Fibroblast of skin of right quadriceps (primary cell): ENCODE results near the gene RDH16.
"Not testable (repeated sequence)": the region's sequence is repeated elsewhere in the genome, so short reads cannot be mapped to it uniquely, and the experiment has no call there.

Experiments
- DNase-seq: peaks from one replicate; pipeline ENCODE4 v3.0.0-alpha.2; 2013

The RDH16 gene

DNA sequence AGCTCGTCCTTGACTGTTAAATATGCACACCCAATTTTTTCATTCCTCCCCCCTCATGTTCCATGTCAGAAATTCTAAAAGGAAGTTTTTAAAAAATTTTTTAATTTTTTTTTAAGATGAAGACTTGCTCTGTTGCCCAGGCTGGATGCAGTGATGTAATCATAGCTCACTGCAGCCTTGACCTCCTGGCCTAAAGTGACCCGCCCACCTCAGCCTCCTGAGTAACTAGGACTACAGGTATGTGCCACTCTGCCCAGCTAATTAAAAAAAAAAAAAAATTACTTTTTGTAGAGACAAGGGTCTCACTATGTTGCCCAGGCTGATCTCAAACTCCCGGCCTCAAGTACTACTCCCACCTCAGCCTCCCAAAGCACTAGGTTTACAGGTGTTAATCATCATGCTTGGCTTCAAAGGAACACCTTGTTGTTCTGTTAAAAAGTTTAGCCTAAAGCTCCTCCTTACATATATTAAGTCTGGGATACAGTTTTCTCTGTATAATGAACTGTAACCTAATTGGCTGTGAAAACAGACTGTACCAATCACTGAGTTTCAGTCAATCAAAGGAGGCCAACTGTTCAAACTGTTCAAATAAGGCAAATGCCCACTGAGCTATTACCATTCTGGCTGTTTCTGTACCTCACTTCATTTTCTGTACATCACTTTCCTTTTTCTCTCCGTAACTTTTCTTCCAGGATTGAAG is 41.0 kb downstream of the RDH16 start:
- DNase-seq: no peak

DNA sequence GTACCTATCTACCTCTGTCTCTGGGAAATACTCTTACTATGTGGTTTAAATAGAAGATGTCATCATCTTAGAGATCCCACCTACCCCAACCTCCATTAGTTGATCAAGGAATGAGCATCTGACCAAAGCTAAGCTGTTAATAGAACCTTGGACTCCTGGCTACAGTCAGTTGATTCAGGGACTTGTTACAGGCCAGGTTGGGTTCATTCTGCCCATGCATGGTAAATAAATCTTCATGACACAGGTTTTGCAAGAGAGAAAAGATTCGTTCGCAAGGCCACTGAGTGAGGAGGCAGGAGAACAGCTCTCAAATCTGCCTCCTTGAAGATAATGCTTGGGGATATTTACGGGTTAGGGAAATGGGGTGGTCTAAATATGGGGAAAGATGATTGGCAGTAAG is 42.7 kb downstream of the RDH16 start:
- no peak for DNase-seq

DNA sequence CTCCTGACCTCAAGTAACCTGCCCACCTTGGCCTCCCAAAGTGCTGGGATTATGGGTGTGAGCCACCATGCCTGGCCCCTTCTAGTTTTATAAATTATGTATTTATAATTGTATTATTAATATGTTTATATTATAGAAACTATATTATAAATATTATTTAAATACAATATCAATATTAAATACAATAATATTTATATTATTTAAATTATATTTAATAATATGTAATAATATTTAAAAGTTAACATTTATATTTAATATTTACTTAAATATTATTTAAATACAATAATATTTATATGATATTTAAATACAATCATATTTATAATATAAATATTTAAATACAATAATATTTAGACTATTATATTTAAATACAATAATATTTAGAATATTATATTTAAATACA is 43.2 kb downstream of the RDH16 start:
- DNase-seq: no peak

DNA sequence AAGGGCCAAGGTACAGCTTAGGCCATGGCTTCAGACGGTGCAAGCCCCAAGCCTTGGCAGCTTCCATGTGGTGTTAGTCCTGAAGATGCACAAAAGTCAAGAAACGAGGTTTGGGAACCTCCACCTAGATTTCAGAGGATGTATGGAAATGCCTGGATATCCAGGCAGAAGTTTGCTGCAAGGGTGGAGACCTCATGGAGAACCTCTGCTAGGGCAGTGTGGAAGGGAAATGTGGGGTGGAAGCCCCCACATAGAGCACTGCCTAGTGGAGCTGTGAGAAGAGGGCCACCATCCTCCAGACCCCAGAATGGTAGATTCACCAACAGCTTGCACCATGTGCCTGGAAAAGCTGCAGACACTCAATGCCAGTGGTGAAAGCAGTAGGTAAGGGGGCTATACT is 48.0 kb downstream of the RDH16 start:
- DNase-seq: not testable (repeated sequence)

DNA sequence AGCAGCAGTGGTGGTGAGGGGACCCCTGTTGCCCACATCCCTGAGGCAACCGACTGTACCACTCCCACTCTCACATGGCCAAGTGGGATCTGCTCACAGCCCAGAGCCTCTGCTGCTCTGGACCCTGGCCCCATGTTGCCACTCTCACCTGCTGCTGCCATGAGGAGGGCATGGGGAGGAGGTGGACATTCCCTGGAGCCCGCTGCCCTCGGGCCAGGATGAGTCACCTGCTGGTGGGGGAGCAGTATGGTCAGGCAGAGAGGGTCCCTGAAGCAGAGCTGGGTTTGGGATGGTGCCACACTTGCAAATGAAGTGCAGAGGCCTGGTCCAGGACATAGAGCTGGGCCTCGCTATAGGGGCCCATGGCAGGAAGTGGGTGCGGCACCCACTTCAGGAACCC is 49.3 kb downstream of the RDH16 start:
- no peak for DNase-seq

DNA sequence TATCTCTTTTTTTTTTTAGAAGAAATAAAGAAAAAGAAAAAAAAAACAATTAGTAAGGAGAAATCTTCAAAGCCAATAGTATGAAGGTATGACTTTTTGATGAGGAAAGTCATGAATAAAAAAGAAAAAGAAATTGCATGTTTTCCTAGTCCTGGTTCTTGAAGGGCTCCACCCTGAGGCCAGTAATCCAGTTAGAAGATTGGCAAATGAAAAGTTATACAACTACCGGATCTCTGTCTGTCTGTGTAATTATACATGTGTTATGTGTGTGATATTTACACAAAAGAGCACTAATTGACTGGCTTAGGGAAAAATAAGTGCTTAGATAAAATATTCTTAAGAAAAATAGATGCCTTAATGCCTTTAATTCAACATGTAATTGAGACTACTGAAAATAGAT is 51.6 kb downstream of the RDH16 start:
- DNase-seq: no peak

DNA sequence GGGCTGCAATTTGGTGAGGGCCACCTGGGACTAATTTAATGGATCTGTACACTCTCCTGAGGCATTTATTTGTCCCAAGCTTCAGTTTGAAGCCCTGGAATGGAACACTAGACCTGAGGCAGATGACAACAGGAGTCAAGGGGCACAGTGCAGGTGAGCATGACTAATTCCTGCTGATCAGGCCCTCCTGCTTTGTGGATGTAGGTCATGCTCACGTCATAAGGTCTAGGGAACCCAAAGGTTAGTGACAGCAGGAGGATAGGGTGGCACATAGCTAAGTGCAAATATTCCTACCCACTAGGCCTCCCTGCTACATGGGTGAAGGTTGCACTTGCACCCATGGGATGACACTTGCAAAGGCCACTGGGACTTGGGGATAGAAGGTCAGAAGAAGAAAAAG is 54.0 kb downstream of the RDH16 start:
- no peak for DNase-seq
